Epithelial cell of esophagus (primary cell): ENCODE results near the gene RBM42.
"Not testable (repeated sequence)": the region's sequence is repeated elsewhere in the genome, so short reads cannot be mapped to it uniquely, and the experiment has no call there.

Experiments used
- DNase-seq: peaks from one replicate; pipeline ENCODE4 v3.0.0; 2010; ENCODE audit warnings: low read depth
- H3K4me3 ChIP-seq: 2 replicates; pipeline ENCODE4 v1.5.1; 2011; ENCODE audit warnings: mild to moderate bottlenecking, low read length, control low read depth
- CTCF ChIP-seq: IDR thresholded peaks from 2 replicates; pipeline ENCODE4 v1.5.1; 2011; ENCODE audit warnings: low read depth, mild to moderate bottlenecking, low read length, control low read depth, inconsistent platforms; ENCODE audit not compliant: insufficient read depth; ENCODE audit errors: missing control alignments

RBM42 gene

GRCh38 chr19:35650581-35650980 lies 21.7 kb downstream of the RBM42 start:
- no peak for DNase-seq
- TF ChIP-seq CTCF = no peak
- no peak overlapping the region for H3K4me3 ChIP-seq

DNA sequence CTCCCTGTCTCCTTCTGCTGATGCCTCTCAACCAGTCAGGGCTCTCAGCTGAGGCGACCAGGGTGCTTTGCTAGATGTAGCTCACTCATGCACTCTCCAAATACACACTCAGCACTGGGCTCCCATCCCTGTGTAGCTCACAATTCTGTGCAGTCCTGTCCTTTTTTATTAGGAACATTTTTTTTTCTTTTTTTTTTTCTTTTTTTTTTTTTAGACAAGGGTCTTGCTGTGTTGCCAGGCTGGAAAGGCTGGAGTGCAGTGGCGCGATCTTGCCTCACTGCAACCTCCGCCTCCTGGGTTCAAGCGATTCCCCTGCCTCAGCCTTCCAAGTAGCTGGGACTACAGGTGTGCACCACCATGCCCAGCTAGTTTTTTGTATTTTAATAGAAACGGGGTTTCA lies 26.0 kb downstream of the RBM42 start:
- H3K4me3 ChIP-seq, DNase-seq: not testable (repeated sequence)

DNA sequence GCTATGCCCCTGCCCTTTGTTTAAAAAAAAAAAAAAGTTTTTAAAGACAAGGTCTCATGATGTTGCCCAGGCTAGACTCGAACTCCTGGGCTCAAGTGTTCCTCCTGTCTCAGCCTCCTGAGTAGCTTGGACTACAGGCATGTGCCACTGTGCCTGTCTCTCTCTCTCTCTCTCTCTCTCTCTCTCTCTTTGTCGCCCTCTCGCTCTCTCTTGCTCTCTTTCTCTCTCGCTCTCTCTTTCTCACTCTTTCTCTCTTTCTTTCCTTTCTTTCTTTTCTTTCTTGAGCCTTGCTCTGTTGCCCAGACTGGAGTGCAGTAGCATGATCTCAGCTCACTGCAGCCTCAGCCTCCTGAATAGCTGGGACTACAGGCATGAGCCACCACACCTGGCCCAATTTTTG lies 26.8 kb downstream of the RBM42 start:
- H3K4me3 ChIP-seq = no peak overlapping the region
- no peak for DNase-seq
- TF ChIP-seq CTCF = no peak

- H3K4me3 ChIP-seq = no peak overlapping the region
- TF ChIP-seq CTCF = no peak
- no peak for DNase-seq
Measured at GRCh38 chr19:35656700-35657099, 27.9 kb downstream of the RBM42 start.

DNA sequence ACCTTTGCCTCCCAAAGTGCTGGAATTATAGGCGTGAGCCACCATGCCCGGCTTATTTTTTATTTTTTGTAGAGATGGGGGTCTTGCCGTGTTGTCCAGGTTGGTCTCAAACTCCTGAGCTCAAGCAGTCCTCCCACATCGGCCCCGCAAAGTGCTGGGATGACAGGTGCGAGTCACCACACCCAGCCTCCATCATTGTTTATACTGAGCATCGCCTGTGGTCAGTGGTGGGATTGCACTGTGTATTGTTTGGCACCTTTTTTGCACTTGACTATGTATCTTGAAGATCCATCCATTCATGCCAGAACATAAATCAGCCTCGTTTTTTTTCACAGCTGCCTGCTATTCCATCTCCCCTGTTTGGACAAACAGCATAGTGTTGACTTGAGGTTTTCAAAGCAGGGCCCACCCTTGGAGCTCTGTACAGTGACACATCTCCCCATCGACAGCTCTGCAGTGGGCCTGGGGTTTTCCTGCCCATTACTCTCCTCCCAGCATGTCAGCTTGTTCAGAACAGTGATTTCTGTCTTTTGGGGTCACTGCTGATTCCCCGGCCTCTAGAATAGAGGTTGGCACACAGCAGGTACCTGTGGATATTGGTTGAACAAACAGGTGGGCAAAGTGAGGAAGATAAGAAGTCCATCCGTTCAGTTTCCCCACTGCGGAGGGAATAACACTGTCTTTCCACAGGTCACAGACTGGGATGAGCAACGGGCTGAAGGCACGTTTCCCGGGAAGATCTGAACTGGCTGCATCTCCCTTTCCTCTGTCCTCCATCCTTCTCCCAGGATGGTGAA lies 29.3 kb downstream of the RBM42 start:
- DNase-seq = peak; percentile 14
- peak; percentile 18 for TF ChIP-seq CTCF
- H3K4me3 ChIP-seq = no peak overlapping the region

GRCh38 chr19:35661995-35662340 lies 33.1 kb downstream of the RBM42 start:
- H3K4me3 ChIP-seq = no peak overlapping the region
- no peak for DNase-seq
- no peak for TF ChIP-seq CTCF

- H3K4me3 ChIP-seq = no peak overlapping the region
- TF ChIP-seq CTCF = no peak
- no peak for DNase-seq
Measured at GRCh38 chr19:35663981-35664380, 35.1 kb downstream of the RBM42 start.

- no peak overlapping the region for H3K4me3 ChIP-seq
Measured at GRCh38 chr19:35665157-35665556, 36.3 kb downstream of the RBM42 start.

More at GRCh38 chr19:35665157-35665556, 36.3 kb downstream of the RBM42 start:
- no peak for DNase-seq
- TF ChIP-seq CTCF = no peak
